ENCODE measurements around the gene IFI44. TPM values are rescaled to one million over a fixed set of nuclear protein-coding genes. Genes with fewer than 3 reads are reported as not detected.

Gene IFI44
- polyA plus RNA-seq, 3 donors: 23.0 to 48.1 (median 35.5) TPM

DNA sequence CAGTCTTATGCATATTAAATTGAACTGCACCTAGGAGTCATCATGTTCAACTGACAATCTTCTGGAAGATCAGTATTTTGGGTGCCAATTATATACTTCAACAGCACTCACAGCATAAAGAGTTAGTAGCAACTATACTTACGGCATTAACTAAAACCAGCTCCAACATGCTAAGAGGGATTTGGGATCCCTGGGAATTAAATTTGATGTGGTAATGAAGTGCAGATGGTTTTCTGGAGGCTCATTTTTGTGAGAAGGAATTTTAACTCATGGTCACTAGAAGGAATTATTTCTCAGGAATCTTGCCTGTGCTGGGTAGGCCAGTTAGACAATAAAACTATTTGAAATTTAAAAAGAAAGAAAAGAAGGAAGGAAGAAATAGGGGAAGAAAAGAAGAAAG lies 18.3 kb downstream of the IFI44 start:
- Mint-ChIP-seq H3K27ac (no peak overlapping the region), H3K36me3 (peaks cover 13 to 14% of the 10 kb centered on the region in 2 donors), H3K4me1 (peaks cover 2% of the 10 kb centered on the region), H3K9me3 (no peaks in the 10 kb centered on the region), H3K27me3 (ENCODE audit: low read depth in 3 of 3) (peaks cover 0 to 2% (median 0%) of the 10 kb centered on the region in 3 donors), H3K4me3 (no peak overlapping the region)
- intact Hi-C loops (cut with micrococcal nuclease): no loop called here
- H2AFZ ChIP-seq (ENCODE audit: insufficient read depth, low read depth, low read length, poor library complexity, severe bottlenecking): no peak overlapping the region
- no peak overlapping the region for H3K9ac ChIP-seq (ENCODE audit: insufficient read depth, low read length, poor library complexity, severe bottlenecking)
- H4K20me1 ChIP-seq (ENCODE audit: insufficient read depth, low read length): no peaks in the 10 kb centered on the region
- peaks cover 14% of the 10 kb centered on the region in 2 donors for H3K36me3 ChIP-seq (replicated peaks in 1 of 2; ENCODE audit: control insufficient read depth in 1 of 2, insufficient read depth in 2 of 2, low read length in 2 of 2)
- DNase-seq: no peak
- TF ChIP-seq, protein P1, sequence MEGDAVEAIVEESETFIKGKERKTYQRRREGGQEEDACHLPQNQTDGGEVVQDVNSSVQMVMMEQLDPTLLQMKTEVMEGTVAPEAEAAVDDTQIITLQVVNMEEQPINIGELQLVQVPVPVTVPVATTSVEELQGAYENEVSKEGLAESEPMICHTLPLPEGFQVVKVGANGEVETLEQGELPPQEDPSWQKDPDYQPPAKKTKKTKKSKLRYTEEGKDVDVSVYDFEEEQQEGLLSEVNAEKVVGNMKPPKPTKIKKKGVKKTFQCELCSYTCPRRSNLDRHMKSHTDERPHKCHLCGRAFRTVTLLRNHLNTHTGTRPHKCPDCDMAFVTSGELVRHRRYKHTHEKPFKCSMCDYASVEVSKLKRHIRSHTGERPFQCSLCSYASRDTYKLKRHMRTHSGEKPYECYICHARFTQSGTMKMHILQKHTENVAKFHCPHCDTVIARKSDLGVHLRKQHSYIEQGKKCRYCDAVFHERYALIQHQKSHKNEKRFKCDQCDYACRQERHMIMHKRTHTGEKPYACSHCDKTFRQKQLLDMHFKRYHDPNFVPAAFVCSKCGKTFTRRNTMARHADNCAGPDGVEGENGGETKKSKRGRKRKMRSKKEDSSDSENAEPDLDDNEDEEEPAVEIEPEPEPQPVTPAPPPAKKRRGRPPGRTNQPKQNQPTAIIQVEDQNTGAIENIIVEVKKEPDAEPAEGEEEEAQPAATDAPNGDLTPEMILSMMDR (IDR thresholded peaks at IDR 0.05): no peak
- H3K79me2 ChIP-seq (ENCODE audit: insufficient read depth, low read length): no peaks in the 10 kb centered on the region
- H3K27me3 ChIP-seq (ENCODE audit: control insufficient read depth in 2 of 2, insufficient read depth in 2 of 2, low read length in 2 of 2): no peaks in the 10 kb centered on the region
- no CpG with 5 or more reads among the region's 1 CpG for WGBS (ENCODE audit: insufficient coverage)
- no peak overlapping the region for H3K27ac ChIP-seq (ENCODE audit: low read depth in 1 of 2, low read length in 2 of 2)
- H3K4me3 ChIP-seq (replicated peaks in 1 of 3; ENCODE audit: low read depth in 2 of 3, low read length in 3 of 3): no peak overlapping the region
- H3K4me1 ChIP-seq (ENCODE audit: control insufficient read depth in 1 of 2, insufficient read depth in 2 of 2, low read length in 2 of 2): no peaks in the 10 kb centered on the region
- H3K9me3 ChIP-seq (replicated peaks in 1 of 2; ENCODE audit: control insufficient read depth in 1 of 2, insufficient read depth in 1 of 2, low read length in 2 of 2): no peaks in the 10 kb centered on the region
- H3K4me2 ChIP-seq (replicated peaks; ENCODE audit: extremely low read depth, low read length, poor library complexity, severe bottlenecking): no peak overlapping the region

DNA sequence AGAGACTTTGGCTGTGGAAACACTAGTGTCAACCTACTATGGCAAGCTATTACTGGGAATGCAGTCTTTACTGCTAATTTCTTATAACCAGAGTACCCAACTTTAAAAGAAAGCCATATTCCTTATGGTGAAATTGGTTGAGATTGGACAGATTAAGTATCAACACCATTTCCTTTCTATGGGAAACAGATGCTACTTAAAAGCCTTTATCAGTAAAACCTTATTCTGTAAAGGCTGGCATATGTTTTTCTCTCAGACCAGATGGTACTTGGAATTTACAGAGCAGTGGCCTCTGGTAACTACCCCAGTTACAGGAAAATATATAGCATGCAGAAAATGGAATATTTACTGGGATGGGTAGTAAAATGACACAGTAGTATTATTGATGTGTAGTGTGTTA lies 18.8 kb downstream of the IFI44 start:
- Histone ChIP-seq H3K27me3 (ENCODE audit: control insufficient read depth in 2 of 2, insufficient read depth in 2 of 2, low read length in 2 of 2) (no peaks in the 10 kb centered on the region), H3K4me1 (ENCODE audit: control insufficient read depth in 1 of 2, insufficient read depth in 2 of 2, low read length in 2 of 2) (no peaks in the 10 kb centered on the region), H3K27ac (ENCODE audit: low read depth in 1 of 2, low read length in 2 of 2) (no peak overlapping the region), H3K4me2 (replicated peaks; ENCODE audit: extremely low read depth, low read length, poor library complexity, severe bottlenecking) (no peak overlapping the region), H3K36me3 (replicated peaks in 1 of 2; ENCODE audit: control insufficient read depth in 1 of 2, insufficient read depth in 2 of 2, low read length in 2 of 2) (peaks cover 9% of the 10 kb centered on the region in 2 donors), H3K4me3 (replicated peaks in 1 of 3; ENCODE audit: low read depth in 2 of 3, low read length in 3 of 3) (no peak overlapping the region), H4K20me1 (ENCODE audit: insufficient read depth, low read length) (no peaks in the 10 kb centered on the region), H3K9me3 (replicated peaks in 1 of 2; ENCODE audit: control insufficient read depth in 1 of 2, insufficient read depth in 1 of 2, low read length in 2 of 2) (no peaks in the 10 kb centered on the region), H3K79me2 (ENCODE audit: insufficient read depth, low read length) (no peaks in the 10 kb centered on the region), H3K9ac (ENCODE audit: insufficient read depth, low read length, poor library complexity, severe bottlenecking) (no peak overlapping the region), H2AFZ (ENCODE audit: insufficient read depth, low read depth, low read length, poor library complexity, severe bottlenecking) (no peak overlapping the region)
- Mint-ChIP-seq H3K27ac (no peak overlapping the region), H3K4me3 (no peak overlapping the region), H3K9me3 (no peaks in the 10 kb centered on the region), H3K36me3 (peaks cover 8 to 9% of the 10 kb centered on the region in 2 donors), H3K4me1 (peaks cover 2% of the 10 kb centered on the region), H3K27me3 (ENCODE audit: low read depth in 3 of 3) (peaks cover 0 to 2% (median 0%) of the 10 kb centered on the region in 3 donors)
- TF ChIP-seq, protein P1 (IDR thresholded peaks at IDR 0.05): no peak
- no peak for DNase-seq
- intact Hi-C loops (cut with micrococcal nuclease): no loop called here
